Inflammatory macrophage treated with lipopolysaccharide for 1 hour (primary cell): ENCODE data around the gene HELZ2.

Experiments
- DNase-seq, 2 donors: peaks; one replicate each; pipeline ENCODE4 v3.0.0-alpha.2; 2020 to 2022

The HELZ2 gene

GRCh38 chr20:63597651-63598478, 23.8 kb upstream of the HELZ2 start:
- DNase-seq, result no peak

DNA sequence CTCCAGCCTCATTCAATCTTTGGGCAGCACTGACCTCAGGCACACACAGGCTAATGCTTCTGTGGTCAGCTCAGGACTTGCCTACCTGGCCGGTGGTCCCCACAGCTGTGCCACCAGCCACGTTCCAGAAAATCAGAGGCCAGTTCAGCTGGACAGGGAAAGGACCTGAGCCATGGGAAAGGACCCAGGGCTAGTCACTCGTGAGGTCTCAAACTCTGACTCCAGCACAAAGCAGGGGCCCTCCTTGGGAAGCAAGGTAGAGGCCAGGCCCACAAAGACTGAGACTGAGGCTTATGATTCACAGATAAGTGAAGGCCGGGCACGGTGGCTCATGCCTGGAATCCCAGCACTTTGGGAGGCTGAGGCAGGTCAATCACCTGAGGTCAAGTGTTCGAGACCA, 22.4 kb upstream of the HELZ2 start:
- no peak for DNase-seq

DNA sequence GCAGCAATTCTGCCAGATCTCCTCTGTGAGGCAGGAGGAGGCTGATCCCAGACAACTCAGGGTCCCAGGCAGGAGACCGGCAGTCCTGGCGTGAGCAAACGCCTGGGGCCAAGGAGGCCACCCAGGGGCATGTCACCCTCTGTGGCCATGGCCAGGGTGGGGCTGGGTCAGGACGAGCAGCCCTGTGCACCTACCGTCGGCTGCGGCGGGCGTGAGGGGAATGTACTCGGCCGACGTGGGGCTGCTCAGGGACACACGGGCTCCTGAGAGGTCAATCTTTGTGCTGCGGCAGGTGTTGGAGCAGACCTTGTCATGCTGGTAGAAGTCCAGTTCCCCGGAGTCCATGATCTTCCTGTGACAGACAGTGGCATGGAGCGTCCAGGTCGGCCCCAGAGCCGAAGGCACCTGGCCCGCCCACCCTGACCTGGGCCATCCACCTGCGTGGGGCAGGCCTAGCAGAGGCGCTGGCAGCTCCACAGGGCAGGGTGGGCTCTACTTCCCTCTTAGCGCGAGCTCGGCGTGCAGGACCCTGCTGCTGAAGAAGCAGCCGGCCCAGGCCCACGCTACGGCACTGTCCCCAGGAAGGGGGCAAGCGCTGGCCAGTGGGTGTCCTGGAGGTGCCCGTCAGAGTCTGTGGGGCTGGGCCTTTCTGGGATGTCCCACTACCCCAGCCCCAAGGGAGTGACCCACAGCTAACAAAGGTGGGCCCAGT, 21.5 kb upstream of the HELZ2 start:
- DNase-seq, result no peak

GRCh38 chr20:63594043-63594561, 20.1 kb upstream of the HELZ2 start:
- no peak for DNase-seq

- no peak for DNase-seq
Observed at GRCh38 chr20:63592661-63593060, 18.6 kb upstream of the HELZ2 start.

GRCh38 chr20:63591786-63592355, 17.8 kb upstream of the HELZ2 start:
- no peak for DNase-seq

DNA sequence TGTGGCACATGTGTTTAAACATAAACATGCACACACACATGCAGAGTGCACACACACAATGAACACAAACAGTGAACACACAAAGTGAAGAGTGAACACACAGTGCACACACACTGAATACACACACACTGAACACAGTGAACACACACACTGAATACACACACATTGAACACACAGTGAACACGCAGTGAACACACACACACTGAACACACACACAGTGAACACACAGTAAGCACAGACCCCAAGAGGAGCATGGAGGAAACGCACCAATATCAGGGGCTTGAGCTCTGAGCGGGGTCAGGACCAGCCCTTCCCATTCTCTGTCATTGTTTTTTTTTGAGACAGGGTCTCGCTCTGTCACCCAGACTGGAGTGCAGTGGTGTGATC, 17.1 kb upstream of the HELZ2 start:
- no peak for DNase-seq

DNA sequence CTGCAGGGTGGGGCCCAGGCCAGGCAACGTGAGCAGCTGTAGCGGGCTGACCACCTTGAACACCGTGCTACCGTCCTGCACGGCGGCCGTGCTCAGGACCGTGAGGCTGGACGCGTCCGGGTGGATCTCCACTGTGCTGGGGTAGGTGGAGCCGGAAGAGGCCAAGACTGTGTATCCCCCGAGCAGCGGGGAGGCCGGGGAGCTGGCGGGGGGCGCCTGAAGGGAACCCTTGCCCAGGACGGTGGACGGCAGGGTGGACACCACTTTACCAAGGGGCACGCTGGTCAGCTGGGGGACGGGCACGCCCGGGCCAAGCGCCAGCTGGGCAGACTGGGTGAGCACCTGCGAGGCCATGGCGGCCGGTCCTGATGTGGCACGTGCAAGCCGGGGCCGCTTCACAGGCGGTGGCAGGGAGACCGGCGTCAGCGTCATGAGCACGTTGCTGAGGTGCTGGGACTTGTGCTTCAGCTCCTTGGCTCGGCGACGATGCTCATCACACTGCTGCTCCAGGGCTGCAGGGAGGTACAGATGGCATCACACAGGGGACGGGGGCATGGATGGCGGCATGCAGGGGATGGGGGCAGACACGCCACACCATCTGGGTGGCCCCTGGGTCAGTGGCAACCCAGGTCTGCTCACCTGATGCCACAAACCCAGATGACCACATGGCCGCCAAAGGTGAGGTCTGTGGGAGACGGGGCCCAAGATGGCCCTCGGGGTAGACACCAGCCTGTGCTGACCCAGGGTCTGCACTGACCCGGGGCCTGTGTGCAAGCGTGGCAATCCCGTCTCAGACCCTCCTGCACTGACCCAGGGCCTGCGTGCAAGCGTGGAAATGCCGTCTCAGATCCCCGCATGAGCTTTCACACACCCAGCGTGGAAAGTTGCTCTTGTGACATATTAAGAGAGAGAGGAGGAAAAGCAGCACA, 16.4 kb upstream of the HELZ2 start:
- no peak for DNase-seq

DNA sequence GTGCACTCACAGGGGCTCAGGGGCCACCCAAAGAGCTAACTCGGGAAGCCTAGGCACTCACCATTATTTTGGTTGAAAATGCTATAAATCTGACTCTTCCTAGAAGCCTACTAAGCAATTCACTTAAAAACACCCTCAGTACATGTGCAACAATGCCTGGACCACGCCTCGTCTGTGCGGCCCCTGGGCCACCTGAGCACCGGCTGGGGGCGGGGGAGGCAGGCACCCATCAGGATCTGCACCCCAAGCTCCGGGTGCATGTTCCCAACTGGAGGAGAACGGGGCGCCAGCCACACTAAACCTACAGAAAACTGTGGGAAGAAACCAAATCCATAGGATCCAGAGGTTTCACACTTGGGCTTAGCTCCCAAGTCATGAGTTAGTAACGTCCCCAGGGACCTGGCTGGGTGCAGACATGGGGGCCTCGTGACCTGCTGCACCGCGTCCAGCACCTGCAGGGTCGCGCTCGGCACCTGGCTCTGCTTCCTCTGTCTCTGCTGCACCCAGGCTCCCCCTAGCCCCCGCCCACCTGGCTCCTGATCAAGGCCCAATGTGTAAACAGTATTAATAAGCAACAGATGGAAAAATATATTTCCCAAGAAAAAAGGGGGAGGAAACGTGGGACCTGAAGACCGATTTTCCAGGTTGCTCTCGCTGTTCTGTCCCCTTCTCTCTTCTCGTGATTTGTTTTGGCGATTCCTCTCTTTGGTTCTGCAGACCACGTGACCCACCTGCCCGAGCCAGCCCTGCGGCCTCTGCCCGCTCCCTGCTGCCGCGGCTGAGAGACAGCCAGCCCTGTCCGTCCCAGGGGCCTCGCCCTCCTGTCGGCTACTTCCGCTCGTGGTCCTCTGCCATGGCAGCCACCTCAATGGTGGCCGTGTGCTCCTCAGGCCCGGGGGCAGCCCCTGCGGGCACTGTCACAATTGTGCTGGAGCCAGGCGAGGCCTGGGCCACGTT, 15.5 kb upstream of the HELZ2 start:
- no peak for DNase-seq

GRCh38 chr20:63588641-63589041, 14.6 kb upstream of the HELZ2 start:
- no peak for DNase-seq

- peak in 1 of 2 donors; percentile 53 for DNase-seq
Observed at GRCh38 chr20:63587776-63588591, 13.9 kb upstream of the HELZ2 start.

- DNase-seq, result no peak
Observed at GRCh38 chr20:63587256-63587655, 13.2 kb upstream of the HELZ2 start.

DNA sequence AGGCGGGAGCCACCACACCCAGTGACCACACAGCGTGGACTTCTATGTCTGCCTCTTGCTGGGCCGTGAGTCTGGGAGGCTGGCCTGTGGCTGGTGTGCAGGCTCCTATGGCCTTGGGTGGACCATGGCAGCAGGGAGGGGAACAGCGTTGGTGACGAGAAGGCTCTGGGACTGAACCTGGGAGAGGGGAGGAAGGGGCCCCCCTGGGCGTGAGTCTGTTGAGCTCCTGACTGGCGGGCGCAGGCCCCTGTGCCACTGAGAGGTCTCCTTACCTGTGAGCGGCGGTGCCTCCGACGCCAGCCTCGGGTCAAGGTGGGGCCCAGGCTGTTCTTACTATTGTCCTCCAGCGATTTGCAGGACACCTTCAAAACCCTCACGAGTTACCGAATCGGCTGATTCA, 12.8 kb upstream of the HELZ2 start:
- DNase-seq, result no peak

- DNase-seq, result no peak
Observed at GRCh38 chr20:63585616-63586565, 11.9 kb upstream of the HELZ2 start.

DNA sequence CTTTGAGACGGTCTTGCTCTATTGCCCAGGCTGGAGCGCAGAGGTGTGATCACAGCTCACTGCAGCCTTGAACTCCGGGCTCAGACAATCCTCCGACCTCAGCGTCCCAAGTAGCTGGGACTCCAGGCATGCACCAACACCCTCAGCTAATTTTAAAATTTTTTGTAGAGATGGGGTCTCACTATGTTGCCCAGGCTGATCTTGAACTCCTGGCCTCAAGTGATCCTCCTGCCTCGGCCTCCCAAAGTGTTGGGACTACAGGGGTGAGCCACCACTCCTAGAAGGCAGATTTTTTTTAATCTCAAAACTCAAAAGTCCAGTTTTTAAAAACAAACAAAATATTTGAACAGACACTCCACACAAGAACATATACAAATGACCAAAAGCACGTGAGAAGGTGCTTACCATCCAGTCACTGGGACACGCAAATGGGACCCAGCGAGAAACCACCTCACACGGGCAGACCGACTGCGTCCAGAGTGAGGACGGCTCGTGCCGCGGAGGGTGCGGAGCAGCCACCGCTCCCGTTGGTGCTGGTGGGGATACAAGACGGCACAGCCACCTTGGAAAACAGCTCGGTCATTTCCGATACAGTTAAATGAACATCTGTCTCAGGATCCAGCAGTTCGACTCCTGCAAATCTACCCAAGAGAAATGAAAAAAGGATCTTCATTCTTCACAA, 8.5 kb upstream of the HELZ2 start:
- DNase-seq, result no peak

- DNase-seq, result peak; percentile 22 to 46
Observed at GRCh38 chr20:63580796-63581461, 6.9 kb upstream of the HELZ2 start.

GRCh38 chr20:63579017-63579694, 5.1 kb upstream of the HELZ2 start:
- peak; percentile 61 to 66 for DNase-seq
